Stimulated activated CD4-positive, alpha-beta T cell treated with anti-CD3 and anti-CD28 coated beads, Interleukin-1b, Interleukin-23, amount 100 ng/mL, for 1 hour (primary cell): ENCODE measurements around the gene DNAJC3.
"Not testable (repeated sequence)": the region's sequence is repeated elsewhere in the genome, so short reads cannot be mapped to it uniquely, and the experiment has no call there.

Experiments
- DNase-seq, 2 donors: peaks; one replicate each; pipeline ENCODE4 v3.0.0-alpha.2; 2020; ENCODE audit warnings: low read depth in 2 of 2

Gene DNAJC3

DNA sequence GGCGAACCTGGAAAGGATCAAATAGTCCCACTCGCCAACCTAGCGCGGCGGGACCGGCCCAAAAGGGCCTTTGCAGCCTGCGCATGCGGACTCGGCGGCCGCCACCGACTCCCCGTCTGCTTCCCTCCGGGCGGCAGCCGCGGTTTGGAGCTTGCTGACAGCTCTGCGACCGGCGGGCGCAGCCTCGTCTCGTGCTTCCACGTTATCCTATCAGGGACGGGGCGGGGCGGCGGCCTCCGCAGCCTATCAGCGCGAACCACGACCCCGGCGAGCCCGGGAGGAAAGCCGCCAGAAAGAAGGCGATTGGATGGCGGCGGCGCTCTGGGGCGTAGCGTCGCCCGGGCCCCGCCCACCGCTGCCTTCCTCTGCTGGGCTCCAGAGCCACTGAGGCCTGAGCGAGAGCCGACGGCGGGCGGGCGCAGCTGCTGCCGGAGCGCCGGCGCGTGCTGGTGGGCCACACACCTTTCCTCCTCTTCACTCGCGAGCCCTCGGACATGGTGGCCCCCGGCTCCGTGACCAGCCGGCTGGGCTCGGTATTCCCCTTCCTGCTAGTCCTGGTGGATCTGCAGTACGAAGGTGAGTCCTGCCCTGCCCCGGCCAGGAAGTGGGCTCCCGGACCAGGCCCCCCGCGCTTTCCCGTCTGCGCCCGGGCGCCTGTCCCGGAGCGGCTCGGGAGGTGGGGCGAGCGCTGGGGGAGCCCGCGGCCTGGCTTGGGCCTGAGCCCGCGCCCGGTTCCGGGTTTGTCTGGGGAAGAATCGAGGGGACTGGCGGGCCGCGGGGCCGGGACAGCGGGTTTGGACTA is at the start of gene DNAJC3:
DNAJC3 (plus strand) TSS at position 378 of the 802 bp plus-strand sequence; CDS start at position 495, 117 bp downstream.
- peak; percentile 92 to 97 for DNase-seq

DNA sequence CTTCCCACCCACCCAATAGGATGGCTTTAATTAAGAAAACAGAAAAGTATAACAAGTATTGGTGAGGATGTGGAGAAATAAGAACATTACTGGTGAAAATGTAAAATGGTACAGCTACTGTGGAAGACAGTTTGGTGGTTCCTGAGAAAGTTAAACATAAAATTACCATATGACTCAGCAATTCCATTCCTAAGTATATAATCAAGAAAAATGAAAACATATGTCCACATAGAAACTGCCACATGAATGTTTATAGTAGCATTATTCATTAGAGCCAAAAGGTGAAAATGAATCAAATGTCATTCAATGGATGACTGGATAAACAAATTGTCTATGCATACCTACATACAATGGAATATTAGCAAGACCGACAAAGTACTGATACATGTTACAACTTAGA is 49.3 kb upstream of the DNAJC3 start:
- no peak for DNase-seq

- no peak for DNase-seq
Observed at GRCh38 chr13:95628488-95628887, 48.5 kb upstream of the DNAJC3 start.

GRCh38 chr13:95629071-95629470 is 47.9 kb upstream of the DNAJC3 start:
- no peak for DNase-seq

DNA sequence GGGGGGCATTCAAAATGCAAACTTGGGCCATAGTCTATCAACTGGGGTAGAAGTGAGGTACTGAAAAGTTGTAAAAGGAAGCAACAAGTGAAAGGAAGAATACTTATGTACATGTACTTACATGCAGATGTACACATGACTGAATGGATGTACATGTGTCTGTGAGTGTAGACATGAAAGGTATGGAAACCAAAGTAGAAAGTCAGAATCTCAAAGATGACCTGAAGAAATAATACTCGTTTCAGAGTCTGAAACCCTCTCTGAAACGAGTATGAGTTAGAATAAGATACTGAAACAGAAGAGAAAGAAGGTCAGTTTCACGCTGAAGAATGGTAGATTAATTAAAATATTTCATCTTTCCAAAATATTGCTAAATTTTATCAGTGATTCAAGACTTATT is 46.3 kb upstream of the DNAJC3 start:
- DNase-seq = no peak

DNA sequence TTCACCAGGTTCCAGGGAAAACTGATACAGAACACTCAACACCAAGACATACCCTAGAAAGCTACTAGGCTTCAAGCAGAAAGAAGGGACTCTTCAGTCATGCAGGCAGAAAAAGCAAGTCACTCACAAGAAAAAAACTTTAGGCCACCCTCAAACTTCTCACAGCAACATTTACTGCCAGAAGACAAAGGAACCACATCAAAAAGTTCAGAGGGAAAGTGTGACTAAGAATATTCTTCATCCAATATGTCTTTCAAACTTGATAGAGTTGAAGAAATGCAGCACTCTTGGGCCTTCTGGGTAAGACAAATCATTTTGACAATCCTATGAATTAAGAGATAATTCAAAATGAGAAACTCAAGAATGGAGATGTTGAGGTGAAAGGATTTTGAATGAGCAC is 40.1 kb upstream of the DNAJC3 start:
- no peak for DNase-seq

GRCh38 chr13:95641291-95642027 is 35.5 kb upstream of the DNAJC3 start:
- DNase-seq = no peak

GRCh38 chr13:95642028-95642621 is 34.8 kb upstream of the DNAJC3 start:
- DNase-seq = no peak

DNA sequence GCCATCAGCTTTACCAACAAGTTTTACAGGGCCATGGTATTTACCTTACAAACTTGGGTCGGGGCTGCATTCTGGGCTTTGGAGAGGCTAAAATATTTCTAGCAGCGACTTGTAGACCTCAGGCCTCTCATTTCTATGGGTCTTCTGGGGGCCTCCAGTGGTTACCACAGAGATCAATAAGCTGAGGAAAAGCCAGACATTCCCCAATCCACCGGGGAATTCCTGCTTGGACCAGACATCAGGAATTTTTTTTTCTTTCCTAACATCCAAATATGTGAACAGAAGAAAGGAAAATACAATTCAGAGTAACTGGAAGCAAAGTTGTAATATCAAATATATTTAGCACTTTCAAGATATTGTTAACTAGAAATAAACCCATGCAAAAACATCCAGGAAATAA is 33.9 kb upstream of the DNAJC3 start:
- DNase-seq = no peak

- no peak for DNase-seq
Observed at GRCh38 chr13:95643571-95643935, 33.4 kb upstream of the DNAJC3 start.

DNA sequence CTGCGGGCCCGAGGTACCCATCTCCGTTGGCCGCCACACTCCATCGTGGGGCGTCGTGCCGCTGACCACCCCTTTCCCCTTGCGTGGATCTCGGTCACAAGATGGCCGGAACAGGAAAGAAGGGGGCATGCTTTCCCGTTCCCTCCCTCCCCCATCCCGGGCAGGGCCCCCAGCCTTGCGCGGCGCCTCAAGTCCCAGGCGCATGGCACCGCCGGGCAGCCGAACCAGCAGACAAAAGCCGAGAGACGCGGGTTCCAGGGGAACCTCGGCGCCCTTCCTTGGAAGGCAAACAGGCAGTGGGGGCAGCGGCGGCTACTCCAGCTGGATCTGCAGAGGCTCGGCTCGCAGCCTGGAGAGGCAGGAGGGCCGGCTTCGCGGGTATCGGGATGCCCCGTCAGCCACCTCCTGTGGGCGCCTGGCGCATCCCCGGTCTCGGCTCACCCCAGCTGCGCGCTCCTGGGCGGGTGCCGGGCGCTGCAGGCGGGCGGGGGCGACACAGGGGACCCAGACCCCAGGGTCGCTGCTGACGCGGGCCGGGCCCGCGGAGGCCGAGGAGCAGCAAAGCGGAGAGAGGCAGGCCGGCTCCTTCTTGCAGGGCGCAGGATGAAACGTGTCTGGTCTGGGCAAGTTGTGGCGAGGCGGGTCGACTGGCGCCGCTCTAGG is 32.9 kb upstream of the DNAJC3 start:
- no peak for DNase-seq

DNA sequence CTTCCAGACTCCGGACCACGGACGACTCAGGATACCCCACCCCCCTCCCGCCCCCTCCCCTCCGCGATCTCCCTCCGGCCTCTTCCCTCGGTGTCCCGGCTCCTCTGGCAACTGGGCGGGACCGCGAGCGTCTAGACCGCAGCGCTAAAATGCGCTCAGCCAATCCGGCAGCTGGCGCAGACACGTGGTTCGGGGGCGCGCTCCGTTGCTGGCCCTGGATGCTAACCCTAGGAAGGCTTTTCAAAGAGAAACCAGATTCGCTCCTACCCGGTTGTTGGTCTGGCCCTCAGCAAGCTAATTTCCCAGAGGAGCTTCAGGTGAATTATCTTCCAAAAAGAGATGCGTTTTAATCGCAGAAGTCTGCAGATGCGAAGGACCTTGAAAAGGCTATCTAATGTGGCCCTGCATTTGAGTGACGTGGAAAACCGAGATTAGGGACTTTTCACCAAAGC is 32.3 kb upstream of the DNAJC3 start, which contains the start of gene DZIP1:
DZIP1 (minus strand) TSS at position 106 of the 452 bp plus-strand sequence. CDS start 2,677 bp downstream, outside the sequence.
- no peak for DNase-seq

- DNase-seq = no peak
Observed at GRCh38 chr13:95647321-95647720, 29.6 kb upstream of the DNAJC3 start.

GRCh38 chr13:95650696-95651095 is 26.2 kb upstream of the DNAJC3 start:
- no peak for DNase-seq

- no peak for DNase-seq
Observed at GRCh38 chr13:95652244-95652764, 24.6 kb upstream of the DNAJC3 start.

- no peak for DNase-seq
Observed at GRCh38 chr13:95652821-95653220, 24.1 kb upstream of the DNAJC3 start.

GRCh38 chr13:95656386-95657015 is 20.4 kb upstream of the DNAJC3 start:
- DNase-seq = no peak

GRCh38 chr13:95659500-95659899 is 17.4 kb upstream of the DNAJC3 start:
- no peak for DNase-seq

DNA sequence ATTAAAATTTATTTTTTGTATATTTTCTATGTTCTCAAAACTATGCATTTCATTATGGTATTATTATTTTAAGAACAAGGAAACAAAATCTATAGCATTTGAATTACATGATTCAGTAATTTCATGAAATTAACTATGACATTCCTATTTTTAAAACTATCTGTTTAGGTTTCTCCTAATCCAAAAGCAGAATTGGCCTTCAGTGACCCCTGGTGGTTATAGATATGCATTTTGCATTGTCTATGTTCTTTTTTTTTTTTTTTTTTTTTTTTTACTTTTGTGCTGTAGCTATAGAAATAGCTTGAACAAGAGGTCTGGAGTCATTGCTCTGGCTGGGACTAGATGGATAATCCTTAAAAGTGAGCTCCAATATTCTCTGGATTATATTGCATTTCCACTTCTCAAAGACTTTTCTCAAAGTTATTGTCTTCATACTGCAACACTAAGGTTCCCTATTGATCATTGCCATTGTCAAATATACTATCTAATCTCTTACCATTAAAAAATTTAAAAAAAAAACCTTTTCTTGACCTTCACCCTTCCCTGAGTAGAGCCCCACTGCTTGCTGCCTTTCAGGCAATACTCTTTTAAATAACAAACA is 15.9 kb upstream of the DNAJC3 start:
- DNase-seq = no peak

GRCh38 chr13:95667235-95667634 is 9.7 kb upstream of the DNAJC3 start:
- not testable (repeated sequence) for DNase-seq

GRCh38 chr13:95671597-95671996 is 5.3 kb upstream of the DNAJC3 start:
- no peak for DNase-seq
